Karpas-422 (cell line): ENCODE measurements around the gene CTAG1B. TPM values are rescaled to one million over a fixed set of nuclear protein-coding genes. Genes with fewer than 3 reads are reported as not detected.
"Not testable (repeated sequence)": the region's sequence is repeated elsewhere in the genome, so short reads cannot be mapped to it uniquely, and the experiment has no call there.

Experiments
- DNase-seq: peaks from one replicate; pipeline ENCODE4 v3.0.0-alpha.2; 2015
- H2AFZ ChIP-seq: fragments of 200-600 bp; sonication (generic); 2 replicates; pipeline ENCODE4 v1.6.1; 2014; ENCODE audit warnings: antibody characterized with exemption, low read length, mixed read lengths
- H3K27ac ChIP-seq: fragments of 200-600 bp; sonication (generic); 2 replicates; pipeline ENCODE4 v1.5.1; 2014; ENCODE audit warnings: mild to moderate bottlenecking, low read length, moderate library complexity
- H3K27me3 ChIP-seq: fragments of 200-600 bp; sonication (generic); 2 replicates; pipeline ENCODE4 v1.6.1; 2014; ENCODE audit warnings: low read length, mixed read lengths
- H3K36me3 ChIP-seq: fragments of 200-600 bp; sonication (generic); 2 replicates; pipeline ENCODE4 v1.6.1; 2014; ENCODE audit warnings: low read length, mixed read lengths; ENCODE audit not compliant: insufficient read depth
- H3K4me1 ChIP-seq: fragments of 200-600 bp; sonication (generic); 2 replicates; pipeline ENCODE4 v1.6.1; 2014; ENCODE audit warnings: mild to moderate bottlenecking, low read length, mixed read lengths
- H3K4me2 ChIP-seq: fragments of 200-600 bp; sonication (generic); 2 replicates; pipeline ENCODE4 v1.6.1; 2014; ENCODE audit warnings: low read length, low read depth, mild to moderate bottlenecking; ENCODE audit not compliant: poor library complexity, severe bottlenecking
- H3K4me3 ChIP-seq: fragments of 200-600 bp; sonication (generic); 2 replicates; pipeline ENCODE4 v1.5.1; 2014; ENCODE audit warnings: mild to moderate bottlenecking, antibody characterized with exemption, low read length, mixed read lengths
- H3K79me2 ChIP-seq: fragments of 200-600 bp; sonication (generic); 2 replicates; pipeline ENCODE4 v1.6.1; 2014; ENCODE audit warnings: mild to moderate bottlenecking, low read length, mixed read lengths
- H3K9ac ChIP-seq: fragments of 200-600 bp; sonication (generic); 2 replicates; pipeline ENCODE4 v1.6.0; 2014; ENCODE audit warnings: low read length
- H3K9me2 ChIP-seq: fragments of 200-600 bp; sonication (generic), shearing (Covaris generic); replicated peaks from 2 replicates; pipeline ENCODE4 v1.6.0; 2014; ENCODE audit warnings: mild to moderate bottlenecking, low read length, moderate library complexity; ENCODE audit not compliant: insufficient read depth
- H3K9me3 ChIP-seq: fragments of 300-700, 200-600 bp; sonication (generic); 2 replicates; pipeline ENCODE4 v1.6.1; 2014; ENCODE audit warnings: low read length, mixed read lengths
- H4K20me1 ChIP-seq: fragments of 200-600 bp; sonication (generic); 2 replicates; pipeline ENCODE4 v1.6.1; 2014; ENCODE audit warnings: mild to moderate bottlenecking, antibody characterized with exemption, low read length, low read depth; ENCODE audit not compliant: insufficient read depth
- total RNA-seq: library from RNA; depleted of rRNA; stranded (reverse); fragments of >200 nt; shearing (Covaris generic); gene quantifications from 2 replicates; pipeline ENCODE4 v1.2.3, GENCODE V29; 2014; ENCODE audit warnings: low replicate concordance

Gene CTAG1B
- total RNA-seq, 1 experiment from 2014 or later = not detected

DNA sequence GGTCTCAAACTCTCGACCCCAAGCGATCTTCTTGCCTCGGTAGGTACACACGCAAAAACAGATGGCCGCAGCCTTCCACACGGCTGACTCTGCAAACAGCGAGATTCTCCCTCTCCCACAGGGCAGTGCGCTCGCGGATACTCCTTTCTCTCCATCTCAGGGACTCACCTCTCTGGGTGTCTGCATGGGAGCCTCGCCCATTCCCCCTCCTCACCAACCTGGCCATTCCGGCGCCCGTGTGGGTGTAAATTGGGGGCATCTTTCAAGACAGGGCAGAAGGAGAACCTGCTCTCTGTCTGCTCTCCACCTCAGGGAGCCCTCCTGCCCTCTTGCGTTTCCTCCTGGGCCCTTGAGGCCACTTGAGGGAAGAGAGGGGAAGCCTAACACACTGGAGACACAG lies 29.8 kb upstream of the CTAG1B start:
- no peak for DNase-seq
- Histone ChIP-seq H3K9me3 (no peaks in the 10 kb centered on the region), H3K79me2 (no peaks in the 10 kb centered on the region), H3K4me2 (no peak overlapping the region), H3K27me3 (no peaks in the 10 kb centered on the region), H2AFZ (no peak overlapping the region), H3K27ac (no peak overlapping the region), H3K9me2 (no peaks in the 10 kb centered on the region), H3K36me3 (no peaks in the 10 kb centered on the region), H3K4me3 (no peak overlapping the region), H3K9ac (no peak overlapping the region), H4K20me1 (no peaks in the 10 kb centered on the region), H3K4me1 (no peaks in the 10 kb centered on the region)

DNA sequence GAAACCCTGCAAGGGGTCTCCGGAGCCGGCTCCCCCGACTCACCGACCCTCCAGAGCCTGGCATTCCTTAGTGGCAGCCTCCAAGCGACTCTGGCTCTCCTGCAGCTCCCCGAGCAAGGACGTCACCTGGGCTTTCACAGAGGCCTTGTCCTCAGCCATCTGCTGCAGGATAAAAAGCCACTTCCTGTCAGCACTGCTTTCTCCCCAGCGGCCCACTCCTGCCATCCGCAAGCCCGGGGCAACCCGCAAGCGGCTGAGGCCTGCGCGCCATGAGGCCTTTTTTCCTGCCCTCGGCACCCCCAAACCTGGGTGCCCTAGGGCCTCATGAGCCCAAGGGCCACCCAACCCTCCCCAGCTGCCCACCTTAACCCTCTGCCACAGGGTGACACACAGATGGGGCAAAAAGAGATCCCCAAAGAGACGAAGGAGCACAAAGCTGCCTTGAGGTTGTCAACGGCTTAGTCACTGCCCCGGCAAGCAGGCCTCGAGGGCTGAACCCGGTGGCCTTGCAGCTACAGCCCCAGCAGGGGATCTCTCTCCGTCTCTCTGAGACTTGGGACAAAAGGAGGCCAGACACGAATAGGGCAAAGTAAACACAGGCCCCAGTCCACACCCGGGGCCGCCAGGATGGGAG lies 26.8 kb upstream of the CTAG1B start:
- not testable (repeated sequence) for H3K9ac ChIP-seq, DNase-seq, H4K20me1 ChIP-seq, H3K9me2 ChIP-seq, H3K4me3 ChIP-seq, H3K4me1 ChIP-seq, H3K4me2 ChIP-seq, H3K9me3 ChIP-seq, H3K79me2 ChIP-seq, H3K27ac ChIP-seq, H3K36me3 ChIP-seq, H3K27me3 ChIP-seq, H2AFZ ChIP-seq

DNA sequence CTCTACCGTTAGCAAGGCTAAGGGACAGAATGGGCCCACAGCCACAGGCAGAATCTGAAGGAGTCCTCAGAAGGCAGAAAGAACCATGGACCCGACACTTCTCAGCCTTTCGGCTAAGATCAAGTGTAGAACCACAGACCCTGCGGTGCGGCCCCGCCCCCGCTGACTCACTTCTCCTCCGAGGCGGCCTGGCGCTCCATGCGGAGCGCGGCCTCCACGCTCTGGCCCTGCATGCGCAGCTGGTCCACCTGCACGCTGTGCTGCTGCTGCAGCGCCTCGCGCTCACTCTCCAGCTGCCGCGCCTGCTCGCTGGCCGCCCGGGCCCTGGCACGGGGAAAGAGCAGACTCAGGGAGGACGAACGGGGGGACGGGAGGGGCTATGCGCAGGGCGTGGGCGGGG lies 24.6 kb upstream of the CTAG1B start:
- H2AFZ ChIP-seq, H3K79me2 ChIP-seq, H4K20me1 ChIP-seq, H3K4me3 ChIP-seq, H3K36me3 ChIP-seq, H3K9ac ChIP-seq, H3K9me3 ChIP-seq, H3K9me2 ChIP-seq, DNase-seq, H3K27ac ChIP-seq, H3K27me3 ChIP-seq, H3K4me2 ChIP-seq, H3K4me1 ChIP-seq: not testable (repeated sequence)

DNA sequence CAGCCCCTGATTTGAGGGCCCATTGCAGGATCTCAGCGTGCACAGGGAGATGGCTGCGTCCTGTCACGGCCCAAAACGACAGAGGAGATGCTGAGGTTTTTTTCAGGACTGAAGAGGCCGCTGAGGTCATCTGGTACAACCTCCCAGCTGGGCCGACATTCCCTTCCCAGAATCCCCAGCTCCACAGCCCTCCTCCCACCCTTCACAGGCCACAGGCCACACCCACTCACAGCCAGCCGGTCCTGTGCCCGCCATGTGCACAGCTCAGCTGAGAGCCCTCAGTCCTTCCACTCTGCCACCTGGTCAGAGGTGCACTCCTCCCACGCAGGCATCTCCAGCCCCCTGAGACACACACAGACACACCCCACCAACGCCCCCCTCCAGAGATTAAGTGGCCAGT lies 22.7 kb upstream of the CTAG1B start:
- not testable (repeated sequence) for H3K9me3 ChIP-seq, H2AFZ ChIP-seq, H3K9me2 ChIP-seq, H4K20me1 ChIP-seq, H3K9ac ChIP-seq, H3K4me1 ChIP-seq, H3K36me3 ChIP-seq, H3K79me2 ChIP-seq, DNase-seq, H3K4me3 ChIP-seq, H3K4me2 ChIP-seq, H3K27me3 ChIP-seq, H3K27ac ChIP-seq

DNA sequence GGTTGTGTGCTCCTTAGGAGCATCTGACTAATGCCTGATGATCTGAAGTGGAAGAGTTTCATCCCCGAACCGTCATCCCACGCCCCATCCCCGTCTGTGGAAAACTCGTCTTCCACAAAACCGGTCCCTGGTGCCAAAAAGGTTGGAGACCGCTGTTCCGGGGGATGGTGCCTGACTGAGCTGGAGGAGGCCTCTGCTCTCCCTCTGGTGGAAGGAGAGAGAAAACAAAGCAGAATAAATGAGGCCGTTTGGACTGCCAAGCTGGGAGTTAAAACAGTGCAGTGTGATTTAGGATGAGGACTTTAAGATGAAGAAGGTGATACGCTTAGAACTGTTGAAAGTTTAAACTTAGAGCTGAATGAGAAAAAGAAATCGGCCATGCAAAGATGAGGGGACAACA lies 14.6 kb upstream of the CTAG1B start:
- H3K4me1 ChIP-seq, H3K79me2 ChIP-seq, H3K36me3 ChIP-seq, H3K27me3 ChIP-seq, DNase-seq, H3K27ac ChIP-seq, H2AFZ ChIP-seq, H4K20me1 ChIP-seq, H3K9me3 ChIP-seq, H3K9me2 ChIP-seq, H3K4me3 ChIP-seq, H3K4me2 ChIP-seq, H3K9ac ChIP-seq: not testable (repeated sequence)

DNA sequence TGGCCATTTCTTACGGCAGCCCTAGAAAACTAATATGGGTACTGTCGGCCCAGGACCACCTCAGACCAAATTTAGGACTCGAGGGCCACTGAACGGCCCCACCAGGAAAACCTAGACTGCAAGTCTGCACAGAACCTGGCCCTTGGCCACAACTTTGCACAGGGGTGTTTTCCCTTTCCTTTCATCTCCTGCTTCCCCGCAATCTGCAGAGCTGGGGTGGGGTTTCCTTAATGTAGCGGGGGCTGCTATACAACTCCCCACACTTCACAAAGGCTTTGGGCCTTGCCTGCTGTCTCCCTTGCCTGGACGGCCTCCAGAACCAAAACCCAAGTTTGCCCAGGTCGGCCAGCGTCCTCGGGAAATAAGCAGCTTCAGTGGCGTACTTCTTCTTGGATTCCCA lies 11.9 kb upstream of the CTAG1B start:
- H3K9me2 ChIP-seq, H4K20me1 ChIP-seq, H3K4me3 ChIP-seq, H3K9me3 ChIP-seq, DNase-seq, H3K27me3 ChIP-seq, H3K4me1 ChIP-seq, H3K27ac ChIP-seq, H3K9ac ChIP-seq, H3K4me2 ChIP-seq, H2AFZ ChIP-seq, H3K36me3 ChIP-seq, H3K79me2 ChIP-seq: not testable (repeated sequence)

DNA sequence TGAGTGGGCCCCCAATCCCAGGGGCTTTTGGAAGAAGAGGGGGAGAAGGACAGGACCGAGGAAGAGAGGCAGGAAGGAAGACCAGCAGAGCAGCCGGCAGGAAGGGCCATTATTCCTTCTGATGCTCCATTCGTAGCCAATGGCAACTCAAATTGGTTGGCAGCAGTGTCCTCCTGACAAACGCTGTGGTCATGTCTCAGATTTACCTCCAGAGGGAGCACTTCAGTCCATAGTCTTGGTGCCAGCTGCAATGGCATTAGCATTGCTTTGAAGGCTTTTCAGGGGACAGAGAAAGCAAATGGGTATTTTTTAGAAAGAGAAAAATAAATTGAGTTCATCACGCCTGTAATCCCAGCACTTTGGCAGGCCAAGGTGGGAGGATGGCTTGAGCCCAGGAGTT lies 9.9 kb upstream of the CTAG1B start:
- DNase-seq, H3K79me2 ChIP-seq, H3K27me3 ChIP-seq, H3K4me2 ChIP-seq, H3K9me3 ChIP-seq, H3K4me3 ChIP-seq, H4K20me1 ChIP-seq, H3K4me1 ChIP-seq, H3K27ac ChIP-seq, H3K9ac ChIP-seq, H2AFZ ChIP-seq, H3K9me2 ChIP-seq, H3K36me3 ChIP-seq: not testable (repeated sequence)

DNA sequence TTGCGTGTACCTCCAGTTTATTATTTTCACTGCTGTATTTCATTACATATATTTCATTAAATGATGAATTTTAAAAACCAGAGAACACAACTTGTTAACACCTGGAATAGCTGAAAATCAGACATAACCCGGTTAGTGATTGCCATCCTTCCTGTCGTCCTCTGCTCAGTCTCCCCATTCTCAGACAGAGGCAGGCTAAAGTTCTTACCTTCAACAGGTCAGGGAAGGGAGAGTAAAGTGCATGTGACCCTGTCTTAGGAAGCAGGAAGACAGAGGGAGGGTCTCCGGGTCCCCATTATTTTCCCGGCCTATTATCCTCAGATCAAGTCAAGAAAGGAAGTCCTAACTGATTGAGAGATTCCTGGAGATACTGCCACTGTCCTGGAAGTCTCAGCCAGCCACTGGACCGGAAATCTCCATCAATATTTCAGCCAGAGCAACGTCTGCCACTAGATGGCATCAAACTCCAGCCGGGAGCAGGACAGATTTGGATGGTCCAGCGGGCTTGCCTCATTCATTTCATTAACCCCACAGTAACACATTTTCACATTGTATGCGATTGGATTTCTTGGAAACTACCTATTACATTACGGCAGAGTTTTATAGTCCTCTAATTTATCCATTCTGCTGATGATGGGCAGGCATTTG lies 1.8 kb upstream of the CTAG1B start:
- not testable (repeated sequence) for H4K20me1 ChIP-seq, H3K9me2 ChIP-seq, DNase-seq, H3K36me3 ChIP-seq, H3K9me3 ChIP-seq, H3K27me3 ChIP-seq, H3K9ac ChIP-seq, H2AFZ ChIP-seq, H3K4me1 ChIP-seq, H3K79me2 ChIP-seq, H3K27ac ChIP-seq, H3K4me3 ChIP-seq, H3K4me2 ChIP-seq

DNA sequence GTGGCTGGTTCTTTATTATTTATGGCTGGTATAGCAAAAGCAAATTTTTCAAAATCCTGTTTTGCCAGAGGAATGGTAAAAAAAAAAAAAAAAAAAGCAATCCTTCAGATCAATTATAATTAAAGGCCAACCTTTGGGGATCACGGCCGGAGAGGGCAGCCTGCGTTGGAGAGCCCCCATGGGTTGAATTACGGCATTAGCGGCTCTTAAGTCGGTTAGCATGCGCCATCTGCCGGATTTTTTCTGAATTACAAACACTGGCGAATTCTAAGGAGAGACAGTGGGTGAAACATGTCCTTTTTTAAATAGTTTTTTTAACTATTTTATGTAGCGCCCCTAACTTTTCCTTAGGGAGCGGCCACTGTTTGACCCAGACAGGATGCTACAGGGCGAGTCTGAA lies 5.5 kb downstream of the CTAG1B start:
- not testable (repeated sequence) for H3K4me1 ChIP-seq, H4K20me1 ChIP-seq, H3K27me3 ChIP-seq, H3K79me2 ChIP-seq, DNase-seq, H3K4me3 ChIP-seq, H2AFZ ChIP-seq, H3K9me3 ChIP-seq, H3K4me2 ChIP-seq, H3K9ac ChIP-seq, H3K36me3 ChIP-seq, H3K27ac ChIP-seq, H3K9me2 ChIP-seq
